Stimulated activated naive CD4-positive, alpha-beta T cell treated with Interleukin-2 at 50 U/mL for 16 hours (primary cell): ENCODE data around the gene EPHA7.

Source experiments
- DNase-seq: peaks from one replicate; lab custom pipeline; 2025; lab: John Stamatoyannopoulos, UW

The EPHA7 gene

DNA sequence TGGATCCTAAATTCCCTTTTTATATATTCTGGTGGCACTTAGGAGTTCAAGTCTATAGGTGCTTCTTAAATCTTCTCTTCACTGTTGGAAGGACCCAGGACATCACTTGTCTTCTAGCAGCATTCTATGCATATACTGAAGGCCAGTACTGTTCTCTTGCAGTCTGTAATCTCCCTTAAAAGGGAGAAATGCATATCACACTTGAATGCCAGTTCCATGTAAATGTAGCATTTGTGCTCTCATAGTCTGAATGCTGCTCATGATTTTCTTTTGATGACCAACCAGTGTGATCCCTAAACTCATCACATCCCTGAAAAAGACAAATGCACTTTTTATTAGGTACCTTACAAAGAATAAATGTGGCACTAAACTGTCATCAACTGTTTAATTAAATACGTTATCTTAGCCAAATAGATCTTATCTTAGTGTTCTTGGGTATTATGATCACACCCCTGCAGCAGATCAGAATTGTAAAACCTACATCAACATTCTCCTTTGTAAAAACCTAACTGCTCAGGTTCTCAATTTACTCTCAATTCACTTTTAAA is 176.1 kb downstream of the EPHA7 start:
- DNase-seq, result no peak

DNA sequence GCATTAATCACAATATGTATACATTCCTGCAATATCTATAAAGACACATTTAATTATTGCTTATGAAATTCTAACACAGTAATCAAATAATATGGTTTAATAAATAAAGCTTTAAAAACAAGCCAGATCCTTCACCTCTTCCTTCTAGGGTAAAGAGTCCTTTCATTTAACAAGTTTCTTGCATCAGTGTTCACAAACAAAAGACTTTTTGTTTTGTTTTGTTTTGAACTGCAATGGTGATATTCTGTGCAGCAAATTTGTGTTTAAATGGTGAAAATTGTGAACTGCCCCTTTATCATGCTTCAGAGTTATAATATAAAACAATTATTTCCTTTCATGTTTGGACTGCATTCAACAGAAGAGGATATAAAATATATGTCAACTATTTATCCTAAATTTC is 177.3 kb downstream of the EPHA7 start:
- no peak for DNase-seq

DNA sequence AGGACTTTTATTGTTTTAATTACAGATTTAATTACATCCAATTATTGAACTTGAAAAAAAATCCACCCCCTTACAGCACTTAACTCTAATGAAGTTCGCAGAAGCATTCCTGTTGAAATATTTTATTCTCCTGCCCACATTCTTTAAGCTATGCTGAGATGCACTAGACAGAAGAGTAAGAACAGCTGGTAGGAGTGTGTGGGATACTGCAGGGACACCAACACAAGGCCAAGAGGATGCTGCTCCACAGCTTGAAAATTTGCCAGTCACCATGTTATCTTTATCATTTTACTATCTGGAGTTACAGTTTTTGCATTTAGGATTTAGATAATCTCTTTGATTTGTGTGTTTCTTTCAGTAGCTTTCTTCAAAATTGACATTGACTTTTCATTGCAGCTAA is 180.7 kb downstream of the EPHA7 start:
- no peak for DNase-seq

DNA sequence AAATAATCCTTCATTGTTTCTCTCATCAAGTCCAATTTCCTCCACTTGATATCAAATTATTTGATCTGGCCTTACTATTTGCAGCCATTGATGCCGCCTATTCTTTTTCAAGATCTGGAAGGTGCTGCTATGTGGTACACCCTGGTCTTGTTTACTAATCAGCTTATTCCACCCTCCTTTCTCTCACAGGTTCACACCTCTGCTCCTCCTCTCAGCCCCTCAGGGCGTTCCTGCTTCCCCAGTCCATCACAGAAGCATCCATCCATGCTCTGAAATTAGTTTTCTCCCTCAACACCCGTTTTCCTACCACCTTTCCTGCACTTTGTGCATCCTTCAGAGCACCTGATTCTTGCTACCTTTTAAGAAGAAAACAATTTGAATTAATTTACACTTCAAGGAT is 183.6 kb downstream of the EPHA7 start:
- no peak for DNase-seq

DNA sequence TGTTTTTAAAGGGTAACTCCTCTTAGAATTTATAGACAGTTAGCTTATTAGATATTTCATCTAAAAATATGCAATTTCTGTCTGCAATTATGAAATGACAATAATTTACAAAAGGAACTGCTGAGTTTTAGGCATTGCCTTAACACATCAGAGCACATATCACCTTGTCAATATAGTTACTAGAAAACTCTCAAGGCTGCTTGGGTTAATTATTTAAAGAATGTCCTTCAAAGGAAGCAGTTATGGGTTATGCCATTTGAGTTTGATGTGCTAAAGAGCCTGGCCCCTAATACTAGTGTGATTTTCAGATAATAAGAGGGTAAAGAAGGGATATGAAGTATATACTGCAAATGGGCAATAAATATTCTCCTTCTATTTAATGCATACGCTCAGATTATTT is 192.5 kb downstream of the EPHA7 start:
- no peak for DNase-seq

DNA sequence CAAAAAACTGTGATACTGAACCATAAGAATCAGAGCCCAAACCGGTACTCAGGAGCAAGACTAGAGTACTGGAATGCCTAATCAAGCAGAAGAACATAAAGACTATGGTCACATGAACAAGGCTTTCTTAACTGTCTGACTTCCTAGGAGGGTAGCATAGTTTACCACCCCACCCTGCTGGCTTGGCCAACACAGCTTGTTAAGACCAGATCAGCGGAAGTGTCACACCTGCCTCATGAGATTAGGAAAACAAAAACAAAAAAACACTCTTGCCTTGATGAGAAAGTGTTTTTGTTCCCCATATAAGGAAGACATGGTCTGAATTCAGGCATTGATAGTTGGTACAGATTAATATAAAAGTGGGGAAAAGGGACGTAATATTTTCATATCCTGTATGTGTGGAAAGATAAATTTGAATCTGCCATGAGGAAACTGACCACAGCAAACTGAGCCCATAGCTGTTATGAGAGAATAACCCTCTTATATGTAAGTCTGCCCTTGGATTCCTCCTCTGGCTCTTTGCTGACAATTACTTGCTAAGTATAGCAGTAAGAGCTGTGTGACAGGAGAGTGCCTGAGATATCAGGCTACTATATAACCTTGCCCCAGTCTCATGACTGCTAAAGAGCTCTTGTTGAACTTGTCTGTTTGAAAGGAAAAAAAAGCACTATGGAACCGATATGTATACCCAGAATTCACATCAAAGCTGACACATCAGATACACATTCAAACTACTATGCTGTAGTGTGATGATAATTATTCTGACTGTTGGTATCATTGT is 197.1 kb downstream of the EPHA7 start:
- no peak for DNase-seq

DNA sequence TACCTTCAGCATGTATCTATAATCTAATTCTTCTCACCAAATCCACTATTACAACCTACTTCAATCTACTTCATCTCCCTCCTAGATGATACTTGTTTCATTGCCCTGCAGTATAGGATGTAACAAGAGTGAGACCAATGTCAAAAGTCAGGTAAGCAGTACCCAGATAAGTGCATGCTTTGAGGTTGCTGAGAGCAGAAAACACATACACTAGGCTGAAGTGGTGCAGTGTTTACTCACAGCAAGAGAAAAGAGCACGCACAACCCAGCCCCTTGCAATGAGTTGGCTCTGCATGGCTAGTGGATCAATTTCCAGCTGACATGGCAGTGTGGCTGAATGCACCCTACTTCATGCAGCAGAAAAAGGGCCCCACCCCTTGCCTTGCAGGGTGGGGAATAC is 199.9 kb downstream of the EPHA7 start:
- DNase-seq, result no peak

DNA sequence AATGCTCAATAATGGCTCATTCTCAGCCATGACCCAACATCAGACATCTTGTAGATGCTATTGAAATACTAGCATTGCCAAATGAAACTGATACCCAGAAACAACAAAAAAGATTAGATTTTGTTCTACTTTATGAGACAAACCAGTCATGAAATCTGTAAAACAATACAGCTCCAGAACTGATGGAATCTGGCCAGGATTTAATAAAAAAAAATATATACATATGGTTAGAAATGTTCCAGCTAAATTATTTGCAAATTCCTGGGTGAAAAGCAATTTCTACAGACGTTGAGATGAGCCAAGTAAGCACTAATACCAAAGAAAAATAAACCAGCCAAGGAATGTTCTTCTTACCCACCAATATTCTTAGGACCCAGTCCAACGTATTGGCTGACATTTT is 201.3 kb downstream of the EPHA7 start:
- DNase-seq, result no peak

DNA sequence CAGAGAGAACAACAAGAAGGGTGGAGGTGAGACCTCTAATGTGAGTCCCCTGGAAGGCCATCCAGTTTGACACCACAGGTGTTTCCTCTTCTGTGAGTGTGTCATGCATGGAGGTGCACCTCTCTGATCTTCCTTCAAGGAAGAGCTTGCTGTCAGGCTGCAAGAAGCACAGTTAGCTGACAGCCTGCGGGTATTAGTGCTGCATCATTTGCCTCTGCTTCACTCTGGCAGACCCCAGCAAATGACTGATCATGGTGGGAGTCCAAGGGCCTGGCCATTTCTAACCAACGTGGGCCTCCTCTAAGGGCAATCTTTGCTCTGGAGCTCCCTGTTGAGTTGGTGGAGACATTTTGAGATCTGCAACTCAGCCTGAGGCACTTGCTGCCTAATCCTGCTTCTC is 206.3 kb downstream of the EPHA7 start:
- no peak for DNase-seq

DNA sequence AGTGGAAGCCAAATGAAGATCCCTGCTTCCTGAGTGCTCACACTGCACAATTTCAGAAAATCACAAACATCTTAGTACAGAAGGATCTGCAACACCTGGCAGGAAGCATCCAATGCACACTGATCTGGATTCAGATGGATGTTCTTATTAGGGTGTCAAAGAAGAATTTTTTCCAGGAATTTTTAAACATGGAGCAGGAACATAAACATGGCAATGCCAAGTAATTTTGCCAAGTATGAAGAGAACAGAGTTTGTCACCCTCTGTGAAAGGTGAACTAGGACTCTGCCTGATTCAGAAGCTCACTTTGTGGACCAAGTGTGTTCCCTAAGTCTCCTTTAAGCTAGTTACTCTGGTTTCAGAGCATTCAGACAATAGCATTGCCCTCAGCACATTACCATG is 208.5 kb downstream of the EPHA7 start:
- DNase-seq, result no peak

DNA sequence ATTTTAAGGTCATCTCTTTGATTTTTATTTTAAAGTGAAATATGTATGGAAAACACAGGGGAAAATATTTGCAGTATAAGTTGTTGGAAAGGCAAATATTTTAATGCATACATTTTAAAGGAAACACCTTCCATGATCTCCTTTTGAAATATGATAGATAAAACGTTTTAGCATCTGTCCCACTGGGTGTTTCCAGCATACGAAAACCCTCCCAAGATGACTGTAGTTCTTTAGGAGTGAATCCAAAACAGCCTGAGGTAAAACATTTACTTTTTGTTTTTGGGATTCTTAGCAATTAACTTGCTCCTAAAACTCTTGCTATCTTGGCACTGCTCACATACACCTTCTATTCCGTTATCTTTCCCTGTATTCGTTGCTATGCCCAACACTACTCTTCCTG is 210.0 kb downstream of the EPHA7 start:
- no peak for DNase-seq

DNA sequence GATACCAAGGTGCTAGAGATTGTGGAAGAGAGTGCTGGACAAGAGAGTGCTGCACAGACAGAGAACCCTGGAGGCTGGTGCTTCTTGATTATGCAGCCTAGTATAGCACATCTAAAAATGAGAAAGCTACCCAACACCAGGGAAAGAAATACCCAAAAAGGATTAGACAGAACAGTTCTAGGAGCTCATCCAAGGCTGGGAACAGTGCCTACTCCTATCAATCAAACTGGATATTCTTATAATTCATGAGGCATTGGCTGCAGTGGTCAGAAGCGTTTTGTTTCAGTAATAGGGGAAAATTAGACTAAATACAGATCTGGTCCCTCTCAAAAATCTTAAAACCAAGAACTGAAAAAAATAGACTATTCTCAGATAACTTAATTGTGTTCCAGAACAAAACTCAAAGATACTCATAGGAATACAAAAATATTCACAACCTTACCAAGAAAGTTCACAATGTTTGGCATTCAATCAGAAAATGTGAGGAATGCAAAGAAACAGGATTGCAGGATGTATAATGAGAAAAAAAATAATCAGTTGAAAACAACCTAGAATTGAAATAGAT is 222.9 kb downstream of the EPHA7 start:
- no peak for DNase-seq

DNA sequence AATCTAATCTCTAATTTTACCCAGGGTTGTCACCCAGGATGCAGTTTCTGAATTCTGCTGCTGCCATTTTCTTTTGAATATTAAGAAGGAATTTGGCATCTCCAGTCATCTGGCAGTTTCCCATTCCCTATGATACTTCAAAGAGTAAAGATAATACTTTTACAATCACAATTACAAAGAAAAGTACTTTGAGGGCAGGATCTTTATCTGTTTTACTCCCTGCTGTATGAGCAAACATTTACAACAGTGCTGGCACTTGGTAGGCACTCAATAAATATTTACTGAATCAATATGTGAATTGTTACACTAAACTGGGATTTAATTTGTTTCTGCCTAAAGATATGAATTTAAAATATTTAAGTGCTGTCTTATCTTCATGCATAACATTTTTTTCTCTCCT is 224.9 kb downstream of the EPHA7 start:
- no peak for DNase-seq

DNA sequence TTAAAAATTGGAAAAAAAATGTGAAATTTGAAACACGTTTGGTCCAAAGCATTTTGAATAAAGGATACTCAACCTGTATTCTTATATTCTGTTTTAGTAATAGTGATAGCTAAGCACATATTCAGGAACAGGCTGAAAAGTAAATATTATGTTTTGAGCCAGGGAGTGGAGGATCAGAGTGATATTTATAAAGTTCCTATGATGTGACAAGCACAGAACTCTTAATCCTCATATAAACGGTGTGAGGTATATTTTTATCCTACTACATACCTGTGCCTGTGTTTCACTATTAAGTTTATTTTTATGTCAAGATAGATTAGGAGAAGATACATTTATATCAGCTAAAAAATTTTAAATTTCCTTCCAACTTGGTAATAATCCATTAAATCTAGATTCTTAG is 225.5 kb downstream of the EPHA7 start:
- DNase-seq, result no peak
